IPS-18c (cell line): Measurements from ENCODE around the gene DOK3.
A peak's percentile ranks its signal among the peaks of the same experiment; 100 is the strongest.
"Not testable (repeated sequence)": the region's sequence is repeated elsewhere in the genome, so short reads cannot be mapped to it uniquely, and the experiment has no call there.

Experiments
- H3K4me3 ChIP-seq: 2 replicates; pipeline ENCODE4 v1.7.0; 2013; ENCODE audit warnings: low read depth, mild to moderate bottlenecking, low read length, moderate library complexity; ENCODE audit not compliant: insufficient read depth
- H3K9me3 ChIP-seq: one replicate; pipeline ENCODE4 v1.6.1; 2013; ENCODE audit warnings: mild to moderate bottlenecking, low read length, moderate library complexity; ENCODE audit not compliant: control insufficient read depth, insufficient read depth

Gene DOK3

DNA sequence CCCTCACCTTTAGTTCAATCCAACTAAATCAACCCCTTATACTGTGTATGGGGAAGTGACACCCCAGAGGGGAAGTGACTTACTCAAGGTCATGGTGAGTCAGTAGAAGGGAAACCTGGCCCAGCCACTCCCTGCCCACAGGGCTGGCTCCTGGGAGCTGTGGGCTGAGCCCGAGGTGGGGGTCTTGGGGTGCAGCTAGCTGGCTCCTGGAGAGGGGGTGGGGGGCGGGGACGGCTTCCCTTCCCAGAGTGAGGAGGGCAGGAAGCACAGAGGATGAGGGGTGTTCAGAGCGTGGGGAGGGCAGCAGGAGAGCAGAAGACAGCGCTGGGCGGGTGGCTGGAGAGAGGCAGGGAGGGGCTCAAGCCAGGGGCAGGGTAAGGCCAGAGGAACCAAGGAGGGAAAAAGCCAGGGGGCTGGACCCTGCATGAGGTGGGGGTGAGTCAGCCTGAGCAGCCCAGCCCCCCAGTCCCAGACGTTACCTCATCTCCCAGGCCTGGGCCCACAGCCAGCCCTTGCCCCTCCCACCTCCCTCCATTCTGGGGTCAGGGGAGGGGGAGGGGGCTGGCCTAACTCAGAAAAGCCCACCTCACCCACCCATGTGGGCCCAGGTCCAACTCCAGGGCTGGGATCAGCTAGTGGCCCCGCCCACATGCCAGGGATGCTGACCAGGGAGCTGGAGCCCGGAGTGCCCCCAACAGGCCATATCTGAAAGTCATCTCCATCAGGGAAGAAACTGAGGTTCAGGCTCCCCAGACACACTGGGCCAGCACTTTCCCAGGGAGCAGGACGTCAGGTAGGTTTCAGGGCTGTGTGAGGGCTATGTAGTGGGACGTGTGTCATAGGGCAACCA, 15.1 kb downstream of the DOK3 start:
- no peaks in the 10 kb centered on the region for H3K9me3 ChIP-seq

DNA sequence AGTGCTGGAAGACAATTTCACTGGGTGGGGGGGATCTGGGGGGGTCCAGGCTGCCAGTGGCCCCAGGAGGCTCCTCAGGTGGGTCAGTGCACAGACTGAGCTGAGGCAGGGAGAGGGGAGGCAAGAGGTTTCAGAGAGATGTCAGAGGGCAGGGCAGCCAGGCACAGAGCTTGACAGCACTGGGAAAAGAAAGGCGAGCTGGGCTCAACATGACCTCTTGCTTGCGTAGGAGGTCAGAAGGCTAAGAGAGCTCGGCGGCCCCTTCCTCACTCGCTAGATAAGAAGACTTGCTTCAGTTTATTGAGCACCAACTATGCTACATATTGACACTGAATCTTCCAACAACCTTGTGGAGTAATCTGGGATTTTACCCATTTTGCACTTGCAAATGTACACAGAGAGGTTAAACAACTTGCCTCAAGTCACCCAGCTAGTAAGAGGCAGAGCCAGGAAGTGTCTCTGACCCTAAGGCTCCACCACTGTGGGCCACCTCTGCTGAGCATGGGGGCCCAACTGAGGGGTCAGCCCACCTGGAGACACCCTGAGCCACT, 15.8 kb downstream of the DOK3 start:
- Histone ChIP-seq H3K4me3 (no peak overlapping the region), H3K9me3 (no peaks in the 10 kb centered on the region)

More for the DNA sequence above, 15.1 kb downstream of the DOK3 start:
- H3K4me3 ChIP-seq = peak overlapping the region; percentile 34; the same call in 1 of the 2 replicates

DNA sequence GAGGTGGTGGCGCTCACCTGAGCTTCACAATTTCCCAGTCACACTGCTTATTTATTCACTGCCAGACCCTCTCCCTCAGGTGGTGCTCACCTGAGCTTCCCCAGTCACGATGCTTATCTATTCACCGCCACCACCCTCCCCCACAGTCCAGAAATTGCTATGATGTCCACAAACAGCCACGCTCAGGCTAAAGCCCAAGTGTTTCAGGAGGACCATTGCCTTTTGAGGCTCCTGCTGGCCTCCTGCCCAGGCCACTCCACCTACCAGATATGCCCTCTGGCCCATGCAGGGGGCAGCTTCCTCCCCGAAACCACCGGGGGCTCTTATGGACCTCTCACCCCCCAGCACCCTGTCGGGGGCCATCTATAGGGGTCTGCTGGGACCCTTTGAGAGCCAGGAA, 16.8 kb downstream of the DOK3 start:
- Histone ChIP-seq H3K9me3 (no peaks in the 10 kb centered on the region), H3K4me3 (no peak overlapping the region; the same call in 1 of the 2 replicates)

DNA sequence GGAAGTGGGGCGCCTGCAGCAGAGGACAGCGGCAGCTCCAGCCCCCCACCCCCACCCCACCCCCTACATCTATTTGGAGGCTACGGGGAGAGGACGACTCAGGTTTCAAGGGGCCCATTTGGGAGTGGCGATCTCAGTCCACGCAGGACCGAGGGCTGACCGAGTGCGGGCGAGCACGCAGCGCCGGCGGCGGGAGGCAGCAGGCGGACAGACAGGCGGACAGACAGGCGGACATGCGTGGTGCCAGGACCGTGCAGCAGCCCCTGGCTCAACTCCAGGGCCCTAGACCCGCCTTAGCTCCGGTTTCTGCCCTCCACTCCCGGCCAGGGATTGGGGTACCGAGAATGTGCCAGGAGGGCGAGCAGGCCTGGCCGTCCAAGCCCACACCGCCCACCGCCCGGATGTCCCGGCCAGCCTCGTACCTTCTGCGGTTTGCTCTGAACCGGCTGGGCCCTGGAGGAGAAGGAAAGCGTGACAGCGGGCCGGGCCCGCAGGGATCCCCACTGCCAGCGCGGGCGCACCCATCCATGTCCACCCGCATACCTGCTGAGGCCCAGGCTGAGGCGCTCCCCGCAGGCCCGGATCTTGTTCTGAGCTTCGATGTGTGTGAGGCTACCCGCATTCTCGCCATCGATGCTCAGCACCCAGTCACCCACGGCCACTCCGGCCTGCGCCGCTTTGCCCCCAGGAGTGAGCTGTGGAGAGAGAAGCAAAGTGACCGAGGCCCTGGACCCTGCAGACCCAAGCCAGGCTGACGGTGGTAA, 17.5 kb downstream of the DOK3 start:
- Histone ChIP-seq H3K9me3 (no peaks in the 10 kb centered on the region), H3K4me3 (no peak overlapping the region)

DNA sequence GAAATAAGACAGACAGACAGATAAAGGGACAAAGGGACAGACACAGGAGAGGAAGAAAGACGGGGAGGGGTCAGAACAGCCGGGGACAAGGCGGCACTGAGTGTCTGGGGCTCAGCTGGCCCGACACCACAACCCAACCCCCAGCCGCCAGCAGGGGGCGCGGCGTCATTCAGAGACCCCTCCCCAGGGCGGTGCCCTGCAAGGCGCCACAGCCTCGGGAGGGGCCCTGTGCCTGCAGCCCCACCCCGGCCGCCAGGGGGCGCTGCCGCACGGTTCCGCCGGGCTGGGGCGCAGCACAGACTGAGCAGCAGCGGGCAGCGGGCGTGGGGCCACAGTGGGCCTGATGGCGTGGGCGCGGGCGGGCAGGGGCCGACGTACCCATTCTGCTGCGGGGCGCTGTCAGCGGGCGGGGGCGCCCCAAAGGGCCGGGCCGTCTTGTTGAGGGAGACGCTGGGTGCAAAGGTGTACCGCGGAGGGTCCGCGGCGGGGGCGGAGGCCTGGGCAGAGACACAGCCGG, 18.1 kb downstream of the DOK3 start:
- no peak overlapping the region for H3K4me3 ChIP-seq
- H3K9me3 ChIP-seq = no peaks in the 10 kb centered on the region

DNA sequence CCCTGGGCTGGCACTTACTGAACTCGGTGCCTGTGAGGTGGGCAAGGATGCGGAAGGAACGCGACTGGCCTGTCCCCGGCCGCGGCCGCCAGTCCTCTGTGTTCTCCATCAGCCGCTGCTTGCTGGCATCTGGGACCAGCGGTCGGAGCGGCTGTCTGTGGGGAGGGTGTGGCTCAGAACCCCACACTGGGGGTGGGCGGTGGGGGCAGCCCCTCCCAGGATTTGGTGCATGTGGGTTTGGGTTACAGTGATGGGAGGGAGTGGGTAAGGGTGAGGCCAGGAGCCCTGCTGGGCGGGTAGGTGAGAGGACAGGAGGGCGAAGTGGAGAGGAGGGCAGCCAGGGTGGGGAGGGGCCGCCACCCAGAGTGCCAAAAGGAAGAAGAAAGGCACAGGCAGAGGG, 18.6 kb downstream of the DOK3 start:
- Histone ChIP-seq H3K4me3 (no peak overlapping the region), H3K9me3 (no peaks in the 10 kb centered on the region)

DNA sequence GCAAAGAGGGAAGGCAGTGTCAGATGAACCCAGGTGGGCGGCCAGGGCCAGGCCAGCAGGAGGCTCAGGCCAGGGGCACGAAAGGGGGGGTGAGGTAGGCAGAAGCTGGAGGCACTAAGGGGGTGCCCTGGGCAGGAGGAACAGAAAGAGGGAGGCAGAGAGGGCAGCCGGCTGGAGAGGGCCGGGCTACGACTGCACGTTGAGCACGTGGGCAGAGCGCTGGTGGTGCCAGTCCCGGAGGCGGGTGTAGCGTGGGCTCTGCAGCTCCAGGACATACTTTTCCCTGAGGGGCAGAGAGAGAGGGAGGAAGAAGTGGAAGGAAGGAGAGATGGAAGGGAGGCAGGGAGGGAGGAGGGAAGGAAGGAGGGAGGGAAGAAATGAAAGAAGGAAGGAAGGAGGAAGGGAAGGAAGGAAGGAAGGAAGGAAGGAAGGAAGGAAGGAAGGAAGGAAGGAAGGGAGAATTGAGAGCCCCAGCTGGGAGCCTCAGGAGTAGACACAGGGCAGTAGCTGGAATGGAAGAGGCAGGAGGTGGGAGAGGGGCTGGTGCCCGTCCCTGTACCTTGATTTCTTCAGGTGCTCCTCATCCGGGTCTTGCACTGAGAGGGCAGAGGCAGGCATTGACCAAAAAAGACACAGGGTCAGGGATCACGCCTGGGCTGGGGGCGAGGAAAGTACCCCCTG, 19.2 kb downstream of the DOK3 start:
- H3K4me3 ChIP-seq = no peak overlapping the region
- no peaks in the 10 kb centered on the region for H3K9me3 ChIP-seq

DNA sequence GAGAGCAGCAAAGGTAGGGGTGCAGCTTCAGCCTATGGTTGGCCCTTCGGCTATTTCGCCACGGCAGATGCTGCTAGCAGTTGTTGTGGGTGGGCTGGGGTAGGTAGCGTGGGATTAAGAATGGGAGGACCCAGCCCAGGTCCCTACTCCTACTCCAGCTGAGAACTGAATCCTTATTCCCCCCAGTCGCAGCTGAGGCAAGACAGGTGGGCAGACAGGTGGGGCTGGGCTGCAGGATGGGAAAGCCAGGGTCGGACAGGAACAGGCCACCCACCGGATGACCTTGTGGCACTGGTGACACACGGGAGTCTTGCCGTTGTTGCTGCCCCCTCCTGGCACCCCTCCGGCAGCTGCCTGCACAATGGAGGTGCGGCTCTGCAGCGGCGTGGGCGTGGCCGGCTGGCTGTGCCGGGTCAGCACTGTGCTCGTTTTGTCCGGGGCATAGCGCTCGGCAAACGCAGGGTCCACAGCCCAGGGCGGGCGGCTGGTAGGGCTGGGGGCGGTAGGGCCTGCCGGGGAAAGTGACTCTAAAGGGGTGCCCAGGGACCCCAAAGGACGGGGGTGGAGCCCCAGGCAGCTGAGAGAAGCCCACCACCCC, 20.4 kb downstream of the DOK3 start:
- H3K4me3 ChIP-seq = no peak overlapping the region
- no peaks in the 10 kb centered on the region for H3K9me3 ChIP-seq

DNA sequence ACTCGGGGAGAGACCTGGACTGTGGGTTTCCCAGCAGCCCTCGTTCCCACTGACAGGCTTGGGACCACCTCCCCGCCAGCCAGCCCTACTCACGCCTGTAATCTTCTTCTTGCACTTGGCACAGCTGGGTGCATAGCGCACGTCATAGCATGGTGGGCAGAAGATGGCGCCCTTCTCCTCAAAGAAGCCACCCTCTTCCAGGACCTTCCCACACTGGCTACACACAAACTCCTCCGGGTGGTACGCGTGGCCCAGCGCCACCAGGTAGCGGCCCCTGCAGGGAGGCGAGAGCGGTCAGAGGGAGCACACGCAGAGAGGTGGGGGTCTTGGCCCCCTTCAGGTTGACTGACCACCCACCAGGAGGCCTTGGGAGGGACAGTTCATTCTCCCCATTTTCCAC, 21.7 kb downstream of the DOK3 start:
- H3K9me3 ChIP-seq = no peaks in the 10 kb centered on the region
- no peak overlapping the region for H3K4me3 ChIP-seq

DNA sequence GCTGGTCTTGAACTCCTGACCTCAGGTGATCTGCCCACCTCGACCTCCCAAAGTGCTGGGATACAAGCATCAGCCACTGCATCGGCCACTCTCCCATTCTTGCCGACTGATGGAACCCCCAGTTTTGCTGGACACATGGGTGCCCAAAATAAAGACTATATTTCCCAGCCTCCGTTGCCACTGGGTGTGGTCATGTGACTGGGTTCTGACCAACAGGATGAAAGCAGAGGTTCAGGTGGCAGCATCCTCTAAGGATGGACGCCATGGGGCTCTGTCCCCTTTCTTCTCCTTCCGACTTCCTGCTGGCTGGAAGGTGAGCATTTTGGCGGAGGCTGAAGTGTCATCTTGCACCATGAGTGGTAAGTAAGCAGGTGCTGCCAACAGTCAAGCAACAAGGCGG, 22.5 kb downstream of the DOK3 start:
- Histone ChIP-seq H3K9me3 (no peaks in the 10 kb centered on the region), H3K4me3 (no peak overlapping the region)

DNA sequence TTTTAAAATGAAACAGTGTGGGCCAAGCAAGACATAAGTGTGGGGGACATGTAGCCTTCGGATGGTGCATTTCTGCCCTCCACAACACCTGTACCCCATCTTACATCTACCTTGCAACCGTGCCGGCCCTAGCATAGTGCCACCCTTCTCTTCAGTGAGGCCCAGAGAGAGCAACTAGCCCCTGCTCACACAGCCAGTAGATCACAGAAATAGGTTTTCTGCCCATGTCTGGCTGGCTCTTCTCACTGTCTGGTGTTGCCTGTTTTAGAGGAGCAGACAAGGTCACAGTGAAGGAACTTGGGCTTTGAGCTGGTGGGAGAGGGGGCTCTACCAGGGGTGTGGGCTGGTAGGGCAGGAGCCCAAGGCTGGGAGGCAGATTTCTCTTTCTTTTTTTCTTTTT, 23.4 kb downstream of the DOK3 start:
- no peak overlapping the region for H3K4me3 ChIP-seq
- no peaks in the 10 kb centered on the region for H3K9me3 ChIP-seq

DNA sequence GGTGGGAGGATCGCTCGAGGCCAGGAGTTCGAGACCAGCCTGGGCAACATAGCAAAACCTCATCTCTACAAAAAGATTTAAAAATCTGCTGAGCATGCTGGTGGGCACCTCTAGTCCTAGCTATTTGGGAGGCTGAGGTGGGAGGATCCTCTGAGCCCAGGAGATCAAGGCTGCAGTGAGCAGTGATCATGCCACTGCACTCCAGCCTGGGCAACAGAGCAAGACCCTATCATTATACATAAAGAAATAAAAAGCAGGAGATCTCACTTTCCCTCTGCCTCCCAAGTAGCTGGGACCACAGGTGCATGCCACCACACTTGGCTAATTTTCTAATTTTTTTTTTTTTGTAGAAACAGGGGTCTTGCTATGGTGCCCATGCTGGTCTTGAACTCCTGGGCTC, 23.9 kb downstream of the DOK3 start:
- not testable (repeated sequence) for H3K4me3 ChIP-seq, H3K9me3 ChIP-seq

DNA sequence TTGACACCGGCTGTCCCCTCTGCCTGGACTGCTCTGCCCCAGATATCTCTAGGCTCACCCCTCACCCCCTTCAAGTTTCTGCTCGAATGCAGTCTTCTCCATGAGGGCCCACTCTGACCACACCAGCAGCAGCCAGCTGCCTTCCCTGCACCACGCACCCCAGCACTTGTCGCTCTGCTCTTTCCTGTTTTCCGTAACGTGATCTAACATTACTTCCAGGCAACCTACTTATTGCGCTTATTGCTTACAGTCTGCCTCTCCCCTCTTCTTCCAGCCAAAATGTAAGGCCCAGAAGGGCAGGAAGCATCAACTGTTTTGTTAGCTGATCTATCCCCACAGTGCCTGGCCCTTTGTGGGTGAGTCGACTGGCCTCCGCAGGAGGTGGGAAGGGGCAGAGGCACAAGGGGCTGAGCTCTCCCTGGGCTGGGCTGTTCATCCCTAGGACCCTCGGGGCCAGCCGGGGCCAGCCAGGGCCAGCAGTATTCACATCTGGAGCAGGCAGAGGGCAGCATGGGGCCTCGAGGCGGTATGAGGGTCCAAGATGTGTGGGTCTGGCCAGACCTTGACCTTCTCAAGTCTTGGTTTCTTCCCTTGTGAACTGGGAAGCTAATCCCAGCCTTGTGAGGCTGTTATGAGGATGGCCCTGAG, 24.6 kb downstream of the DOK3 start:
- Histone ChIP-seq H3K9me3 (no peaks in the 10 kb centered on the region), H3K4me3 (no peak overlapping the region)

DNA sequence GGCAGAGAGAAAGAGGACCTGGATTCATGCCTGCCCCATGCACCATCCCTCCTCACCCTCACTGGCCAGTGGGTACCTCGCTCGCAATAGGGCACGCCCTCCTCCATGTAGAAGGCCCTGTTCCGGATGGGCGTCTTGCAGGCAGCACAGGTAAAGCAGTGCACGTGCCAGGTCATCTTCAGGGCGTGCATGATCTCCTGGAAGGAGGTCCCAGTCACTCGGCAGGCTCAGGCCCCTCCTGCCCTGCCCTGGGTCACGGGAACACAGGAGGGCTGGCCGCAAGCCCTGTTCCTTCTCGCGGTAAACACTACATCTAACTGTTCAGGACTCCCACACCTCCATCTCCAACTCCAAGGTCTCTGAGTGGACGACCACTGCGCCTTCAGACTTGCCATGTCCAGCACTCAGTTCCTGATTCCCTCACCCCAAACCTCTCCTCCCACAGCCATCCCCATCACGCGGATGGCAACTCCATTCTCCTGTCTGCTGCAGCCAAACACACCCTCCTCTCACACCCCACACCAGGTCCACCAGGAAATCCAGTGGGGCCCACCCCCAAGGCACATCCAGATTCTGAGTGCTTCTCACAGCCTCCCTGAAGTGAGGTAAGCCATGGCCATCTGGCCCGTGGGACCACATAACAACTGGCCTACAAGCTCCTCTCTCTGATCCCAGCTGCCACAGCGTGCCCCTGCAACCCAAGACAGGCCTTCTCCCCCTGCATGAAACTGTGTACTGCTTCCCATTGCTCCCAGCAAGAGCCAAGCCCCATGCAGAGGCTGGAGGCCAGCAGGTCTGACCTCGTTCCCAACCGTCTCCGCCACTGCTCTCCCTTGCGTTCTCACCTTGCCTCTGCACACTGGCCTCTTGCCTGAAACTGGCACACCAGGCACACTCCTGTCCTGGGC, 25.4 kb downstream of the DOK3 start:
- no peak overlapping the region for H3K4me3 ChIP-seq
- H3K9me3 ChIP-seq = no peaks in the 10 kb centered on the region

DNA sequence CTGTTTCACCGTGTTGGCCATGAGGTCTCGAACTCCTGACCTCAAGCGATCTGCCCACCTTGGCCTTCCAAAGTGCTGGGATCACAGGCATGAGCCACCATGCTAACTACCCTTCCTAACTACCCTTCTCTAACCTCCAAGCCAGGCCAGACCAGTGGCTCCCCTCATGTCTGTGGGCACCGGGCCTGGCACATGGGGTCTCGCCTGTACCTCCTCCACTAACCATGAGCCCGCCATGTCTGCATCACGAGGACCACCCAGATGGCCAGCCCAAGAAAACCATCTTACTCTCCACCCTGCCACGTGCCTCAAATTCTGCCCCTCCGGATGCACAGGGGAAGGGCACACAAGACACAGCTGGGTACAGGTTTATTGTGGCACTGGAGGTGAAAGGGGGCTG, 26.6 kb downstream of the DOK3 start:
- H3K4me3 ChIP-seq = no peak overlapping the region

DNA sequence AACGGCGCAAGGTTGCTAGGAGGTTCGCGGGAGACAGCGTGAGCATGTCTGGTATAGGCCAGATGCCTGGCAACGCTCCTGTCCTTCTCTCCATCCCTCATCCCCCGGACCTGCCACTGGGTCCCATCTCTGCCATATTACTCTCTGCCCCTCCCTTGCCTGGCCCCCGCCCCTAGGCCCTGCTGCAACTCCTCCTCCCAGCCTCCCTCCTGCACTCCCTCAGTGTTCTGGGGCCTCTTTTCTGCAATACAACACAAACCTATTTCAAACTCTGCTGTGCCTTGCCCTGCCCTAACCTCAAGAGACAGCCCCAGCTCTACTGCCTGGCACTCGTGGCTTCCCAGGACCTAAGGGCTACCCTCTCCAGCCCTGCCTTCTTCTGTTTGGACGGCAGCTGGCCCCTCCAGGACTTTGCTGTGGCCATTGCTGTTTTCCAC, 27.2 kb downstream of the DOK3 start:
- Histone ChIP-seq H3K9me3 (no peaks in the 10 kb centered on the region), H3K4me3 (no peak overlapping the region)

More for the DNA sequence above, 26.6 kb downstream of the DOK3 start:
- no peaks in the 10 kb centered on the region for H3K9me3 ChIP-seq
